WI38 (cell line): ENCODE results near the gene RIC1.

Experiments
- H3K4me3 ChIP-seq: 2 replicates; pipeline ENCODE4 v1.5.1; 2011; ENCODE audit warnings: low read depth, mild to moderate bottlenecking, control low read depth, low read length
- CTCF ChIP-seq: IDR thresholded peaks from 2 replicates; pipeline ENCODE4 v1.5.1; 2012; ENCODE audit warnings: low read depth, mild to moderate bottlenecking, control low read depth, low read length

RIC1 gene

GRCh38 chr9:5735072-5735471, 106.2 kb downstream of the RIC1 start:
- TF ChIP-seq CTCF = no peak

GRCh38 chr9:5736563-5737346, 107.8 kb downstream of the RIC1 start:
- TF ChIP-seq CTCF = no peak

More at GRCh38 chr9:5735072-5735471, 106.2 kb downstream of the RIC1 start:
- H3K4me3 ChIP-seq = no peak overlapping the region

GRCh38 chr9:5743109-5743508, 114.2 kb downstream of the RIC1 start:
- TF ChIP-seq CTCF = no peak
- no peak overlapping the region for H3K4me3 ChIP-seq

More at GRCh38 chr9:5736563-5737346, 107.8 kb downstream of the RIC1 start:
- H3K4me3 ChIP-seq = no peak overlapping the region

- no peak overlapping the region for H3K4me3 ChIP-seq
- TF ChIP-seq CTCF = no peak
These were observed 119.5 kb downstream of the RIC1 start for GRCh38 chr9:5748438-5748837.

GRCh38 chr9:5749306-5749705, 120.4 kb downstream of the RIC1 start:
- no peak overlapping the region for H3K4me3 ChIP-seq
- TF ChIP-seq CTCF = no peak

GRCh38 chr9:5750569-5750968, 121.7 kb downstream of the RIC1 start:
- no peak overlapping the region for H3K4me3 ChIP-seq
- no peak for TF ChIP-seq CTCF

GRCh38 chr9:5756633-5757032, 127.7 kb downstream of the RIC1 start:
- TF ChIP-seq CTCF = no peak
- no peak overlapping the region for H3K4me3 ChIP-seq
